PC-9 (cell line): ENCODE data around the gene ATAD3C. TPM values are rescaled to one million over a fixed set of nuclear protein-coding genes. Genes with fewer than 3 reads are reported as not detected.
"Not testable (repeated sequence)": the region's sequence is repeated elsewhere in the genome, so short reads cannot be mapped to it uniquely, and the experiment has no call there.

Experiments used
- BruUV-seq: library from RNA; stranded (reverse); fragments of 400-500 nt; replicated peaks from 2 replicates; lab custom pipeline; 2021; lab: Mats Ljungman, UMichigan
- CTCF ChIA-PET: fragments of 300-600 bp; sonication (Branson Sonifier 250); formaldehyde crosslinking; loops from one replicate; lab custom pipeline; 2022; ENCODE audit warnings: antibody characterized with exemption; lab: Charles Lee
- POLR2A ChIA-PET: fragments of 300-600 bp; sonication (Branson Sonifier 250); formaldehyde crosslinking; loops from one replicate; lab custom pipeline; 2022; ENCODE audit warnings: antibody characterized with exemption; ENCODE audit not compliant: unreplicated experiment; lab: Charles Lee
- DNase-seq, 2 experiments: peaks; one replicate each; pipeline versions ENCODE4 v3.0.0 to v3.0.0-alpha.2; 2015 to 2022; ENCODE audit warnings: mixed read lengths in 1 of 2
- H2AFZ ChIP-seq: fragments of 200-600 bp; sonication (generic); 2 replicates; pipeline ENCODE4 v1.8.1; 2017; ENCODE audit warnings: antibody characterized with exemption
- H3F3A ChIP-seq: fragments of 200-600 bp; sonication (generic); 2 replicates; pipeline ENCODE4 v1.8.1; 2017; ENCODE audit warnings: antibody characterized with exemption, mild to moderate bottlenecking, low read depth; ENCODE audit not compliant: insufficient read depth
- H3K27ac ChIP-seq: fragments of 200-600 bp; sonication (generic); 2 replicates; pipeline ENCODE4 v1.6.1; 2016; ENCODE audit warnings: mixed run types
- H3K27me3 ChIP-seq: fragments of 200-600 bp; sonication (generic); 2 replicates; pipeline ENCODE4 v1.6.1; 2016; ENCODE audit warnings: low read depth, mixed run types; ENCODE audit not compliant: insufficient read depth
- H3K36me3 ChIP-seq: fragments of 200-600 bp; sonication (generic); 2 replicates; pipeline ENCODE4 v1.6.1; 2016; ENCODE audit warnings: low read depth, mixed run types
- H3K4me1 ChIP-seq: fragments of 200-600 bp; sonication (generic); replicated peaks from 2 replicates; pipeline ENCODE4 v1.6.1; 2016; ENCODE audit warnings: mixed run types; ENCODE audit not compliant: insufficient read depth
- H3K4me2 ChIP-seq: fragments of 200-600 bp; sonication (generic); 2 replicates; pipeline ENCODE4 v1.6.1; 2017; ENCODE audit warnings: mixed run types
- H3K4me3 ChIP-seq: fragments of 200-600 bp; sonication (generic); 2 replicates; pipeline ENCODE4 v1.6.1; 2016; ENCODE audit warnings: mixed run types
- H3K79me2 ChIP-seq: fragments of 200-600 bp; sonication (generic); 2 replicates; pipeline ENCODE4 v1.6.1; 2017; ENCODE audit warnings: low read depth, mixed run types
- H3K9me2 ChIP-seq: fragments of 200-600 bp; sonication (generic); 2 replicates; pipeline ENCODE4 v1.8.1; 2017; ENCODE audit warnings: mild to moderate bottlenecking; ENCODE audit not compliant: insufficient read depth
- H3K9me3 ChIP-seq: fragments of 200-600 bp; sonication (generic); 2 replicates; pipeline ENCODE4 v1.8.1; 2016; ENCODE audit warnings: low read depth; ENCODE audit not compliant: insufficient read depth
- H4K20me1 ChIP-seq: fragments of 200-600 bp; sonication (generic); 2 replicates; pipeline ENCODE4 v1.8.1; 2017; ENCODE audit not compliant: insufficient read depth
- EZH2 ChIP-seq: fragments of 200-600 bp; sonication (generic); IDR thresholded peaks from 2 replicates; pipeline ENCODE4 v1.8.0; 2017; ENCODE audit warnings: antibody characterized with exemption, low read depth
- intact Hi-C: fragments of 100-400 bp; cut with micrococcal nuclease; formaldehyde crosslinking; loops from one replicate; pipeline ENCODE4 v1.10.0; 2022; ENCODE audit not compliant: unreplicated experiment
- total RNA-seq: library from RNA; stranded (reverse); gene quantifications from 2 replicates; pipeline ENCODE4 v1.2.3, GENCODE V29; 2021
- TF ChIP-seq, protein P1 (sequence below): fragments of 200-600 bp; sonication (generic); conservative IDR thresholded peaks from 2 replicates; pipeline ENCODE4 v1.6.1; 2017; ENCODE audit warnings: mixed run types, antibody characterized with exemption, mild to moderate bottlenecking, moderate library complexity

ATAD3C gene
- total RNA-seq, 1 experiment from 2014 or later, result 4.0 TPM

DNA sequence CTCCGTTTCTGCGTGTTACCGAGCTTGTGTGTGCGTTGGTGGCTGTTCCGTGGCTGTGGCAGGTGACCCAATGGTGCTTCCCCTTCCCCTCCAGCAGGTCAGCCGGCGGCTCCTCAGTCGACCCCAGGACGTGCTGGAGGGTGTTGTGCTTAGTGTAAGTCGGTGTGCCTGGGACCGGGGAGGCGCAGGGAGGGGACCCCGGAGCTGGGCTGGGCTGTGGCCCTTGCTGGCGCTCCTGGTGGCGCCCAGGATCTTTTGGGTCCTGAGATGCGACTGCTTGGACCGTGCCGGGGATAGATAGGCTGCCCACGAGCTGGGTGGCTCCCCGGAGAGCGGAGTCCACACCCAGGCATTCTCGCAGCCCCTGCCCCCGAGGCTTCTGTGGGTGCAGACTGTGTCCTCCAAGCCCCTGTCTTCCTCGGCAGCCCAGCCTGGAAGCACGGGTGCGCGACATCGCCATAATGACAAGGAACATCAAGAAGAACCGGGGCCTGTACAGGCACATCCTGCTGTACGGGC lies 5.9 kb downstream of the ATAD3C start:
- Histone ChIP-seq H3K4me2 (no peak overlapping the region), H3K9me3 (no peaks in the 10 kb centered on the region), H3K4me1 (no peaks in the 10 kb centered on the region), H3K27me3 (no peaks in the 10 kb centered on the region), H3K27ac (no peak overlapping the region), H2AFZ (no peak overlapping the region), H3K79me2 (no peaks in the 10 kb centered on the region), H3K9me2 (no peaks in the 10 kb centered on the region), H3F3A (no peaks in the 10 kb centered on the region), H3K4me3 (no peak overlapping the region), H4K20me1 (no peaks in the 10 kb centered on the region), H3K36me3 (no peaks in the 10 kb centered on the region)
- ChIA-PET POLR2A (no interaction called here), CTCF (no interaction called here)
- intact Hi-C loops, result no loop called here
- TF ChIP-seq, protein P1, sequence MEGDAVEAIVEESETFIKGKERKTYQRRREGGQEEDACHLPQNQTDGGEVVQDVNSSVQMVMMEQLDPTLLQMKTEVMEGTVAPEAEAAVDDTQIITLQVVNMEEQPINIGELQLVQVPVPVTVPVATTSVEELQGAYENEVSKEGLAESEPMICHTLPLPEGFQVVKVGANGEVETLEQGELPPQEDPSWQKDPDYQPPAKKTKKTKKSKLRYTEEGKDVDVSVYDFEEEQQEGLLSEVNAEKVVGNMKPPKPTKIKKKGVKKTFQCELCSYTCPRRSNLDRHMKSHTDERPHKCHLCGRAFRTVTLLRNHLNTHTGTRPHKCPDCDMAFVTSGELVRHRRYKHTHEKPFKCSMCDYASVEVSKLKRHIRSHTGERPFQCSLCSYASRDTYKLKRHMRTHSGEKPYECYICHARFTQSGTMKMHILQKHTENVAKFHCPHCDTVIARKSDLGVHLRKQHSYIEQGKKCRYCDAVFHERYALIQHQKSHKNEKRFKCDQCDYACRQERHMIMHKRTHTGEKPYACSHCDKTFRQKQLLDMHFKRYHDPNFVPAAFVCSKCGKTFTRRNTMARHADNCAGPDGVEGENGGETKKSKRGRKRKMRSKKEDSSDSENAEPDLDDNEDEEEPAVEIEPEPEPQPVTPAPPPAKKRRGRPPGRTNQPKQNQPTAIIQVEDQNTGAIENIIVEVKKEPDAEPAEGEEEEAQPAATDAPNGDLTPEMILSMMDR, result no peak
- TF ChIP-seq EZH2, result no peak
- BruUV-seq, result no TSS peak
- no peak for DNase-seq

DNA sequence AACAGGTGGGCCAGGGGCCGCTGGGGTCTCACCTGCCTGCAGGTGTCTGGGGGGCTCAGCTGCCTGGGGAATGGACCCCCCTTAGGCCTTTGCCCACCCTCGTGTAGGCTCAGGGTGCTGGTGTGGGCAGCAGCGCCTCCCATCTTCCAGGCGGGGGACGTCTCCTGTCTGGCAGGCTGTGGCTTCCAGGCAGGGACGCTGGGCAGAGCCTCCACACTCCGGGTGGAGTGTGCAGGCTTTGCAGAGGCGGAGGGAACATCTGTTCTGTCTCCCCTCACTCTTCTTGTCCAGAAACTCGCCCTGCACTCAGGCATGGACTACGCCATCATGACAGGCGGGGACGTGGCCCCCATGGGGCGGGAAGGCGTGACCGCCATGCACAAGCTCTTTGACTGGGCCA lies 6.4 kb downstream of the ATAD3C start:
- H2AFZ ChIP-seq, H3K79me2 ChIP-seq, H3K36me3 ChIP-seq, H3F3A ChIP-seq, H3K4me3 ChIP-seq, DNase-seq, H4K20me1 ChIP-seq, BruUV-seq, CTCF ChIA-PET, H3K4me2 ChIP-seq, H3K9me2 ChIP-seq, intact Hi-C loops, H3K4me1 ChIP-seq, H3K9me3 ChIP-seq, POLR2A ChIA-PET, H3K27ac ChIP-seq, H3K27me3 ChIP-seq: not testable (repeated sequence)

DNA sequence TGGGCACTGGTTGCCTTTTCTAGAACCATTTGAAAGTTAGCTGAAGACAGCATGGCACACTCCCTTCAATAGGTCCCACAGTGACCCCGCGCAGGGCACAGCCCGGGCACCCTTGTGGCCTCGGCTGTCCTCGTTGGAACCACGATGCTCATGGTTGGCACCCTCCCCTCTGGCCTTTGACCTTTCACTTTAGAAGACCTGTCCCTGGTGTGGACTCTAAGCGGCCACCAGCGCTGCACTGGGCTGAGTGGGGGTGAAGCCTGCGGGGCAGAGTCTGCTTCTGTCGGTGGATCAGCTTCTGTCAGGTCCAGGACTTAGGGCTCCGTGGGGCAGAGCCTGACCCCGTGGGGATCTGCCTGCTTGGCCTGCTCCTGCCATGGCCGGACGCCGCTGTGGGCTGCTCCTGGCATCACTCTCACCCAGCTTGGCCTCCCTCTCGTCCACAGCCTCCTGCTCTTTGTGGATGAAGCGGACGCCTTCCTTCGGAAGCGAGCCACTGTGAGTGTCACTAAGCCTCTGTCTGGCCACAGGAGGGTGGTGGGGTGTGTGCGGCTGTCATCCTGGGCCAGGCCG lies 7.3 kb downstream of the ATAD3C start:
- H4K20me1 ChIP-seq, DNase-seq, H3K4me1 ChIP-seq, H3K27me3 ChIP-seq, H3K4me2 ChIP-seq, H3K4me3 ChIP-seq, H3K79me2 ChIP-seq, H3K36me3 ChIP-seq, H3F3A ChIP-seq, BruUV-seq, H3K9me2 ChIP-seq, intact Hi-C loops, H3K9me3 ChIP-seq, POLR2A ChIA-PET, CTCF ChIA-PET, H2AFZ ChIP-seq, H3K27ac ChIP-seq: not testable (repeated sequence)

DNA sequence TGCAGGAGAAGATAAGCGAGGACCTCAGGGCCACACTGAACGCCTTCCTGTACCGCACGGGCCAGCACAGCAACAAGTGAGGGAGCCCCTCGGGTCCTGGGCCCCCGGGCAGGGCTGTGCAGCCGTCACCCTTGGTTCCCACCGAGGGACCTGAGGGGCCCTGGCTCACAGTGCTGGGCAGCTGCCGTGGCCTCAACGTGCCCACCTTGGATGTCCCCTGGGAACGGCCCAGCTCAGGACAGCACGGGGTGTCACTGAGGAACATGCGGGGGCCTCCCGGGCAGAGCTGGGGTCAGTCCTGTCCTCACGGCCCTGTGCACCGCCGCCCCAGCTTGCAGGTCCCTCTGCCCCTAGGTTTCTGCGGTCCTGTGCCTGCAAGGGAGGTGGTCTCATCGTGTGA lies 9.7 kb downstream of the ATAD3C start:
- DNase-seq, H3K4me1 ChIP-seq, H3K9me2 ChIP-seq, H3K4me3 ChIP-seq, H3K36me3 ChIP-seq, H3K4me2 ChIP-seq, H3K9me3 ChIP-seq, H3K27ac ChIP-seq, H3F3A ChIP-seq, H2AFZ ChIP-seq, BruUV-seq, CTCF ChIA-PET, intact Hi-C loops, H3K79me2 ChIP-seq, POLR2A ChIA-PET, H3K27me3 ChIP-seq, H4K20me1 ChIP-seq: not testable (repeated sequence)

DNA sequence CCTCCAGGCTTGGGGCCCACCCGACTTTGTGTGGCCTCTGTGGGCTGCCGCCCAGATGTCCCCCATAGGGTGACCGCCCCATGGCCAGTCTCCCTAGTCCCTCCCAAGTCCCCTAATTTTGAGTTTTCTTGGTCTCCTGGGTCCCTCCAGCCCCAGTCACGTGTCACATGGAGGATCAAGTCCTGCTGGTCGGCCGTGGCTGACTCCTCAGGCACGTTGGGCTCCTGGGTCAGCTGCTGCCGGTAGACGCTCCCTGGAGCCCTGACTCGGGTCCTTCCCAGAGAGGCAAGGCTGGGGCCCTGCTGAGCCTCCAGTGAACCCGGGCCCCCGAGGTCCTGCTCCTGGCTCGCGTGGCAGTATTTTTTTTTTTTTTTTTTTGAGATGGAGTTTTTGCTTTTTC lies 10.2 kb downstream of the ATAD3C start:
- CTCF ChIA-PET, result interaction anchor here (0.6 kb wide), 1 partner anchor 48 kb away, joined by 4 read pairs; no protein-coding TSS in a partner anchor
- H3F3A ChIP-seq, H3K27me3 ChIP-seq, intact Hi-C loops, H3K4me1 ChIP-seq, H2AFZ ChIP-seq, H3K36me3 ChIP-seq, H3K9me2 ChIP-seq, H3K27ac ChIP-seq, BruUV-seq, POLR2A ChIA-PET, DNase-seq, H3K79me2 ChIP-seq, H3K4me3 ChIP-seq, H4K20me1 ChIP-seq, H3K4me2 ChIP-seq, H3K9me3 ChIP-seq: not testable (repeated sequence)
